Endothelial cell of umbilical vein (primary cell): ENCODE results near the gene RPL23. TPM values are rescaled to one million over a fixed set of nuclear protein-coding genes. Genes with fewer than 3 reads are reported as not detected.

Experiments
- BruUV-seq: library from RNA; stranded (reverse); fragments of 400-500 nt; replicated peaks from 2 replicates; lab custom pipeline; 2021; lab: Mats Ljungman, UMichigan
- CTCF ChIA-PET: fragments of 300-600, 350-600 bp; sonication (Branson Sonifier 250); formaldehyde crosslinking; loops from one replicate; lab custom pipeline; 2021; ENCODE audit warnings: antibody characterized with exemption, inconsistent platforms; lab: Charles Lee
- POLR2A ChIA-PET: fragments of 300-600, 350-600 bp; sonication (Branson Sonifier 250); formaldehyde crosslinking; loops from one replicate; lab custom pipeline; 2021; ENCODE audit warnings: antibody characterized with exemption, inconsistent platforms; lab: Charles Lee
- DNase-seq: peaks from one replicate; pipeline ENCODE4 v3.0.0-alpha.2; 2011; ENCODE audit warnings: low read depth, low spot score
- FAIRE-seq: peaks from 2 replicates; lab custom pipeline; 2011; peaks lifted over from hg19 to GRCh38; lab: Jason Lieb, UNC
- H2AFZ ChIP-seq: 2 replicates; pipeline ENCODE4 v1.6.0; 2012; ENCODE audit warnings: low read depth, low read length, control low read depth, inconsistent platforms
- H3K27ac ChIP-seq: 2 replicates; pipeline ENCODE4 v1.5.1; 2011; ENCODE audit warnings: low read depth, mild to moderate bottlenecking, control low read depth, low read length, moderate library complexity; ENCODE audit not compliant: insufficient read depth
- H3K27me3 ChIP-seq, 2 experiments: 2 replicates each; pipeline versions ENCODE4 v1.6.0 to v1.6.1; 2011; ENCODE audit warnings: low read length in 2 of 2, mixed read lengths in 1 of 2; ENCODE audit not compliant: control insufficient read depth in 2 of 2, insufficient read depth in 2 of 2
- H3K36me3 ChIP-seq, 2 experiments: 2 replicates in 1 of 2; 3 replicates in 1 of 2; pipeline ENCODE4 v1.5.1; 2011; ENCODE audit warnings: low read length in 2 of 2, mild to moderate bottlenecking in 1 of 2, moderate library complexity in 1 of 2; ENCODE audit not compliant: control insufficient read depth in 2 of 2, insufficient read depth in 2 of 2; ENCODE audit errors: extremely low read depth in 1 of 2
- H3K4me1 ChIP-seq: 3 replicates; pipeline ENCODE4 v1.5.1; 2011; ENCODE audit warnings: mild to moderate bottlenecking, low read length; ENCODE audit not compliant: control insufficient read depth, insufficient read depth; ENCODE audit errors: extremely low read depth
- H3K4me2 ChIP-seq: 2 replicates; pipeline ENCODE4 v1.6.1; 2011; ENCODE audit warnings: low read length, control low read depth, mixed read lengths; ENCODE audit not compliant: insufficient read depth
- H3K4me3 ChIP-seq, 3 experiments: fragments of 200-600 bp in 1 of 3; sonication (generic), shearing (Covaris generic) in 1 of 3; replicated peaks in 1 of 3; 2 replicates each; pipeline ENCODE4 v1.5.1; 2011 to 2016; ENCODE audit warnings: control low read depth in 3 of 3, low read length in 3 of 3, mild to moderate bottlenecking in 2 of 3, inconsistent platforms in 1 of 3, low read depth in 1 of 3, moderate library complexity in 1 of 3; ENCODE audit not compliant: insufficient read depth in 1 of 3
- H3K79me2 ChIP-seq: 2 replicates; pipeline ENCODE4 v1.6.0; 2012; ENCODE audit warnings: low read length, inconsistent platforms; ENCODE audit not compliant: control insufficient read depth, insufficient read depth
- H3K9ac ChIP-seq: replicated peaks from 2 replicates; pipeline ENCODE3; 2011; ENCODE audit warnings: low read length, control low read depth; ENCODE audit not compliant: insufficient read depth; ENCODE audit errors: extremely low read depth
- H3K9me1 ChIP-seq: replicated peaks from 3 replicates; pipeline ENCODE4 v1.6.0; 2011; ENCODE audit warnings: mild to moderate bottlenecking, low read length; ENCODE audit not compliant: control insufficient read depth, insufficient read depth; ENCODE audit errors: extremely low read depth
- H3K9me3 ChIP-seq: replicated peaks from 2 replicates; pipeline ENCODE4 v1.5.1; 2012; ENCODE audit warnings: low read length, inconsistent platforms; ENCODE audit not compliant: control insufficient read depth, insufficient read depth
- H4K20me1 ChIP-seq: replicated peaks from 2 replicates; pipeline ENCODE3; 2011; ENCODE audit warnings: mild to moderate bottlenecking, low read length; ENCODE audit not compliant: control insufficient read depth, insufficient read depth; ENCODE audit errors: extremely low read depth
- EZH2 ChIP-seq: IDR thresholded peaks from 2 replicates; pipeline ENCODE4 v1.6.1; 2012; ENCODE audit warnings: borderline replicate concordance, low read depth, mild to moderate bottlenecking, moderate library complexity, low read length, inconsistent platforms; ENCODE audit not compliant: severe bottlenecking
- FOS ChIP-seq: IDR thresholded peaks from 2 replicates; pipeline ENCODE4 v1.6.1; 2011; ENCODE audit warnings: mild to moderate bottlenecking, low read length, moderate library complexity, borderline replicate concordance; ENCODE audit not compliant: insufficient read depth
- GATA2 ChIP-seq: IDR thresholded peaks from 2 replicates; pipeline ENCODE4 v1.7.0; 2011; ENCODE audit warnings: low read depth, mild to moderate bottlenecking, moderate library complexity, mixed read lengths, low read length; ENCODE audit not compliant: insufficient read length, insufficient read depth
- JUN ChIP-seq: IDR thresholded peaks from 2 replicates; pipeline ENCODE4 v1.6.1; 2011; ENCODE audit warnings: borderline replicate concordance, low read depth; ENCODE audit not compliant: insufficient read length, insufficient read depth
- MYC ChIP-seq: IDR thresholded peaks from one replicate; pipeline ENCODE4 v1.6.1; 2011; ENCODE audit warnings: mild to moderate bottlenecking, low read depth, low read length
- POLR2A ChIP-seq: IDR thresholded peaks from 2 replicates; pipeline ENCODE4 v1.6.1; 2012; ENCODE audit warnings: low read depth, mild to moderate bottlenecking, control low read depth, low read length
- POLR2AphosphoS5 ChIP-seq: IDR thresholded peaks from 2 replicates; pipeline ENCODE4 v1.6.1; 2012; ENCODE audit warnings: low read depth, mild to moderate bottlenecking, control low read depth, low read length, moderate library complexity; ENCODE audit not compliant: insufficient read depth
- dilution Hi-C: fragments of 300-500 bp; cut with MboI; formaldehyde crosslinking; loops from one replicate; pipeline ENCODE4 v1.15.0; 2019; ENCODE audit warnings: low sequenced_read_pairs; ENCODE audit not compliant: extremely low pct_ligation_motif_present
- intact Hi-C: fragments of 100-400 bp; cut with micrococcal nuclease; formaldehyde crosslinking; loops from one replicate; pipeline ENCODE4 v1.10.0; 2022
- polyA plus RNA-seq, 4 experiments: library from polyadenylated mRNA; depleted of rRNA in 3 of 4; stranded (reverse) in 3 of 4; unstranded in 1 of 4; fragments of >200 nt; gene quantifications; 2 replicates each; pipeline versions ENCODE4 v1.2.1 to v1.2.3, GENCODE V29; 2011 to 2012; ENCODE audit warnings: missing spikeins in 1 of 4
- total RNA-seq: library from RNA; stranded (reverse); gene quantifications from 2 replicates; pipeline ENCODE4 v1.2.3, GENCODE V29; 2021
- TF ChIP-seq, protein P1 (sequence below): IDR thresholded peaks from 2 replicates; pipeline ENCODE4 v1.6.1; 2011; ENCODE audit not compliant: insufficient read depth, insufficient read length
- TF ChIP-seq, protein P2 (sequence below), 2 donors: IDR thresholded peaks; 1 replicate in 1 of 2; 2 replicates in 1 of 2; pipeline ENCODE4 v1.5.1; 2011; ENCODE audit warnings: low read length in 2 of 2, mild to moderate bottlenecking in 2 of 2, moderate library complexity in 2 of 2, control low read depth in 1 of 2, inconsistent platforms in 1 of 2, low read depth in 1 of 2; ENCODE audit not compliant: insufficient read depth in 1 of 2; ENCODE audit errors: extremely low read depth in 1 of 2

Gene RPL23
- total and polyA plus RNA-seq, 2 donors (not counting 3 experiments of a cell fraction or from before 2014, with no cell fraction given) = 1,292 to 1,847 TPM

DNA sequence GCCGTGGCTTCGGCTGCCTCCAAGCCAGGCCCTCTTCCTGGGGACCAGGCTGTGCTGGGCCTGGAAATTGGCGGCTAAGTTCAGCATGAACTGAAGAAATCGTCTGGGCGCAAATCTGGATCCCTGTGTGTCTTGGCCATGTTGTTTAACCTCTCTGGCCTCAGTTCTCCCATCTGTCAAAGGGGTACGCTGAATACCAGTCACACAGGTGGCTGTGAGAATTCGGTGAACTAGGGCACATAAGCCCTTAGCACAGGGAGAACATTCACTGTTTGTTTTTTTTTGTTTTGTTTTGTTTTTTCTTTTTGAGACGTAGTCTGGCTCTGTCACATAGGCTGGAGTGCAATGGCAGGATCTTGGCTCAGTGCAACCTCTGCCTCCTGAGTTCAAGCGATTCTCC lies 35.3 kb upstream of the RPL23 start:
- no peak overlapping the region for H3K9ac ChIP-seq
- no peak overlapping the region for H3K4me3 ChIP-seq
- H3K4me2 ChIP-seq = no peak overlapping the region
- H3K27ac ChIP-seq = no peak overlapping the region
- BruUV-seq = no TSS peak
- POLR2A ChIA-PET = interaction anchor here (0.7 kb wide), 1 partner anchor 1558 kb away, joined by 3 read pairs; no protein-coding TSS in a partner anchor
- no peaks in the 10 kb centered on the region for H3K9me3 ChIP-seq
- CTCF ChIA-PET = interaction anchor here (0.6 kb wide), 1 partner anchor 63 kb away, joined by 3 read pairs; no protein-coding TSS in a partner anchor
- intact Hi-C loops = no loop called here
- no peak for TF ChIP-seq FOS
- TF ChIP-seq, protein P1, sequence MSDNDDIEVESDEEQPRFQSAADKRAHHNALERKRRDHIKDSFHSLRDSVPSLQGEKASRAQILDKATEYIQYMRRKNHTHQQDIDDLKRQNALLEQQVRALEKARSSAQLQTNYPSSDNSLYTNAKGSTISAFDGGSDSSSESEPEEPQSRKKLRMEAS = no peak
- no peak for TF ChIP-seq MYC
- TF ChIP-seq, protein P2, sequence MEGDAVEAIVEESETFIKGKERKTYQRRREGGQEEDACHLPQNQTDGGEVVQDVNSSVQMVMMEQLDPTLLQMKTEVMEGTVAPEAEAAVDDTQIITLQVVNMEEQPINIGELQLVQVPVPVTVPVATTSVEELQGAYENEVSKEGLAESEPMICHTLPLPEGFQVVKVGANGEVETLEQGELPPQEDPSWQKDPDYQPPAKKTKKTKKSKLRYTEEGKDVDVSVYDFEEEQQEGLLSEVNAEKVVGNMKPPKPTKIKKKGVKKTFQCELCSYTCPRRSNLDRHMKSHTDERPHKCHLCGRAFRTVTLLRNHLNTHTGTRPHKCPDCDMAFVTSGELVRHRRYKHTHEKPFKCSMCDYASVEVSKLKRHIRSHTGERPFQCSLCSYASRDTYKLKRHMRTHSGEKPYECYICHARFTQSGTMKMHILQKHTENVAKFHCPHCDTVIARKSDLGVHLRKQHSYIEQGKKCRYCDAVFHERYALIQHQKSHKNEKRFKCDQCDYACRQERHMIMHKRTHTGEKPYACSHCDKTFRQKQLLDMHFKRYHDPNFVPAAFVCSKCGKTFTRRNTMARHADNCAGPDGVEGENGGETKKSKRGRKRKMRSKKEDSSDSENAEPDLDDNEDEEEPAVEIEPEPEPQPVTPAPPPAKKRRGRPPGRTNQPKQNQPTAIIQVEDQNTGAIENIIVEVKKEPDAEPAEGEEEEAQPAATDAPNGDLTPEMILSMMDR (IDR thresholded peaks at IDR 0.05; ENCODE audit: extremely low read depth in 1 of 2, insufficient read depth in 1 of 2, low read depth in 1 of 2, low read length in 2 of 2) = no peak
- TF ChIP-seq POLR2A = no peak
- TF ChIP-seq POLR2AphosphoS5 = no peak
- no peak for TF ChIP-seq EZH2
- no peak for TF ChIP-seq GATA2
- no peak for TF ChIP-seq JUN
- dilution Hi-C loops = no loop called here
- no peak overlapping the region for H2AFZ ChIP-seq
- H3K4me1 ChIP-seq = peaks cover 8% of the 10 kb centered on the region
- peaks cover 51% of the 10 kb centered on the region for H3K79me2 ChIP-seq
- DNase-seq = no peak
- peaks cover 9 to 55% of the 10 kb centered on the region in 2 experiments for H3K36me3 ChIP-seq
- FAIRE-seq = no peak
- H3K9me1 ChIP-seq = no peaks in the 10 kb centered on the region
- no peaks in the 10 kb centered on the region for H4K20me1 ChIP-seq
- no peaks in the 10 kb centered on the region for H3K27me3 ChIP-seq
